Middle frontal gyrus (tissue), 1 donor: Measurements from ENCODE around the gene WDR27.
A peak's percentile ranks its signal among the peaks of the same experiment; 100 is the strongest.

Experiments
- DNase-seq: peaks from one replicate; pipeline ENCODE4 v3.0.0-alpha.2; 2015; ENCODE audit warnings: low spot score; ENCODE audit errors: extremely low spot score

WDR27 gene

DNA sequence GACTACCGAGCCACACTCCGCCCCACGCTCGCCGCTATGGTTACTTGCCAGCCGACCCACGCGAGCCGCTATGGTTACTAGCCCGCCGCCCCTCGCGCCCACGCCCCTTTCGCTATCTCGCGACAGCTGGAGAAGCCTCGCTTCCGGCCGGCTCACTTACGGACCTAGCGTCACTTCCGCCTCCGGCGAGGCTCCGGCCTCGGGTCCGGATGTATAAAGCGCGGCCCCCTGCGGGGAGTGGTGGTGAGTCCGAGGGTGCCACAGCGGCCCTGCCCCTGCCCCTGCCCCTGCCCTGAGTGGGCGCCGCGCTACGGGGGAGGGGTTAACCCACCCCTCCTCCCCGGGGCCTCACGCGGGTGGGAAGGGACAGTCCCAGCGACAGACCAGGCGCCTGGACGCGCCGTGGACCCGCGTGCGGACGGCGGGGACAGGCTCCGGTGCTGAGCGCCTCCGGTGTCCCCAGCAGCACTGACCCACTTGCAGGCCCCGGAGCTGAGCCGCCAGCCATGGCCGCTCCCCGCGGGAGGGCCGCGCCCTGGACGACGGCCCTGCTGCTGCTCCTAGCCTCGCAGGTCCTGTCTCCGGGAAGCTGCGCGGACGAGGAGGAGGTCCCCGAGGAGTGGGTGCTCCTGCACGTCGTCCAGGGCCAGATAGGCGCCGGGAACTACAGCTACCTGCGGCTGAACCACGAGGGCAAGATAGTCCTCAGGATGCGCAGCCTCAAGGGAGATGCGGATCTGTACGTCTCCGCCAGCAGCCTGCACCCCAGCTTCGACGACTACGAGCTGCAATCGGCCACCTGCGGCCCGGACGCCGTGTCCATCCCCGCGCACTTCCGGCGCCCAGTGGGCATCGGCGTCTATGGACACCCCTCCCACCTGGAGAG is at the start of gene WDR27, which contains the start of gene C6orf120:
Gene WDR27, minus strand, starts transcription at position 76 of the 886 bp plus-strand sequence. CDS start 13,024 bp downstream, outside the sequence.
Gene C6orf120, plus strand, starts transcription at position 173 of the 886 bp plus-strand sequence. Its CDS starts 334 bp downstream, at position 507.
- peak; percentile 96 for DNase-seq

DNA sequence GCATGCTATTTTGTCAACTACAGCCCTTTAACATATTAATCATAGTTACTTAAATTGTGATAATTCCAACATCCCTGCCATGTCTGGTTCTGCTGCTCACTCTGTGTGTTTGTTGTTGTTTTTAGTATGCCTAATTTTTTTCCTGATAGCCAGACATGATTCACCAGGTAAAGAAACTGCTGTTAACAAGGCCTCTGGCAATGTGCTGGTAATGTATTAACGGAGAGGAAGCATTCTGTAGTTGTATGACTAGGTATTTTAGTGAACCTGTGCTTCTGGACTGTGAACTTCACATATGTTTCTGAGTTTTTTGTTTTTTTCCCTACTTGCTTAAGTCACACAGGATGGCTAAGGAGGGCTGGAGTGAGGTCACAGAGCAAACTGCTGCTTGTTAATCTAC is 44.7 kb upstream of the WDR27 start:
- no peak for DNase-seq

DNA sequence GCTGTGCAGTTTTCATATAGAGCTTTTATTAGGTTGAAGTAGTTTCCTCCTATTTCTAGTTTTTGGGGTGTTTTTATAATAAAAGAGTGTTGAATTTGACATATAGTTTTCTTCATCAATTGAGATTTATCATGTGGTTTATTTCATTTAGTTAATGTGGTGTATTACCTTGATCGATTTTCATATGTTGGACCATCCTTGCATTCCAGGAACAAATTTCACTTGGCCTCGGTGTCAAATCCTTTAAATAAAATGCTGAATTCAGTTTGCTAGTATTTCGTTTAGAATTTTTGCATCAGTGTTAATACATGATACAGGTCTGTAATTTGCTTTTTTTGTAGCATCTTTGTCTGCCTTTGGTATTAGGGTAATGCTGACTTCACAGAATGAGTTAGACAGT is 43.6 kb upstream of the WDR27 start:
- no peak for DNase-seq

DNA sequence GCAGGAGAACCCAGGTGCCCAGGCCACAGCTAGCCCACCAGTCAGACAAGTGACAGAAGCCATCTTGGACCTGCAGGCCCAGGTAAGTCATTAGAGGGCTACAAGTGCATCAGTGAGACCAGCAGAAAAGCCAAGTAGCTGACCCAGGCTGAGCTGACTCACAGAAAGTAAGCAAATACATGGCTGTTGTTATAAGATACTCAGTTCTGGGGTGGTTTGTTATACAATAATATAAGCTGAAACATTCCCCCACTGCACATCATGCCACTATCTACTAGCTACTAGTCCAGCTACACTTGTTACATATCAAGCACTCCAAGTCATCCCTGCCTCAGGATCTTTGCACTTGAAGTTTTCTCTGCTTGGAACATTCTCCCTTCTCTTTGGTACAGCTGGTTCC is 39.5 kb upstream of the WDR27 start:
- DNase-seq: no peak

DNA sequence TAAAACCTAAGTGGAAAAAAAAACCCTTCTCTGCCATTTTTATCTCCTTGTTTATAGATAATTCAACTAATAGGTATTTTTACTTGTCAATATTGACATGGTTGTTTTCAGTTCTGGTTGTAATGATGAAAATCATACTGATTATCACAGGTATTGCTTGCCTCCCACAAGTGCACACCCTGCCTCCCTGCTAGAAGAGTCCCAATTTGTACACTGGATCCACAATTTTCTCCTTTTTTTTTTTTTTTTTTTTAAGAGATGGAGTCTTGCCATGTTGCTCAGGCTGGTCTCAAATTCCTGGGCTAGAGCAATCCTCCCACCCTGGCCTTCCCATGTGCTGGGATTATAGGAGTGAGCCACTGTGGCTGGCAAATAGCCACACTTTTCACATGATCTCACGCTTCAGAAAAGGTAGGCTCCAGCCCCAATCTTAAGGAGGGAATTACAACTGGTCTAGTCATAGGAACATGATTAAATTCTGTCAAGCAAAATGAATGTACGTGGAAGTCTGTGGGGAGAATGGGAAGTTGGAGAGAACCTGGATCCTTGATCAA is 37.2 kb upstream of the WDR27 start:
- no peak for DNase-seq

DNA sequence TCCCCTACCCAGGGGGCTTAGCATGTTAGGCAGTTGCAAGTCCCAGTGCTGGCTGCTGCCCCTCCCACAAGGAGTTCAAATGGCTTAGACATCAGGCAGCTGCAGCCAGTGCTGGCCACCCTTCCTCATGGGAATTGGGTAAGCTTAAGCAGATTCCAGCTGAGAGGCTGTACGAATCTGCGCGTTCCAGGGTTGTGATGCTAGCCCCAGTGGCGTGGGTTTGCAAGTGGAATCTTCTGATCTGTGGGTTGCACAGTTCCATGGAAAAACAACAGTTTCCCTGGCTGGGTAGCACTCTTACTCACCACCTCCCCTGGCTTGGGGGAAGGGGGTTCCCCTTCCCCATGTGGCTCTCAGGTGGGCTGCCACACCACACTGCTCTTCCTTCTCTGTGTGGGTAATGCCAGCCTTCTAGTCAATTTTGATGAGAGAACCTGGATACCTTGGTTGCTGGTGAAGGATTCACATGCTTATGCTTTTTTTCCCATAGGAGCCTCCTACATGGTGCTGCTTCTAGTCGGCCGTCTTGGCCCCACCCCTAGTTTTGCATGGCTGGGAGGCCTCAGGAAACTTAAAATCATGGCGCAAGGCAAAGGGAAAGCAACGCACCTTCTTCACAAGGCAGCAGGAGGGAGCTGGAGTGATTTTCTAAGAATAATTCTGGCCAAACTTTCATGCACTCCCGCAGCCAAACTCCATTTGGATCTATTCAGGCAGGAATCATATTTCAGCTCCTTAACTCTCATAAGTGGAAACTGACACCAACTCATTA is 36.6 kb upstream of the WDR27 start:
- no peak for DNase-seq

DNA sequence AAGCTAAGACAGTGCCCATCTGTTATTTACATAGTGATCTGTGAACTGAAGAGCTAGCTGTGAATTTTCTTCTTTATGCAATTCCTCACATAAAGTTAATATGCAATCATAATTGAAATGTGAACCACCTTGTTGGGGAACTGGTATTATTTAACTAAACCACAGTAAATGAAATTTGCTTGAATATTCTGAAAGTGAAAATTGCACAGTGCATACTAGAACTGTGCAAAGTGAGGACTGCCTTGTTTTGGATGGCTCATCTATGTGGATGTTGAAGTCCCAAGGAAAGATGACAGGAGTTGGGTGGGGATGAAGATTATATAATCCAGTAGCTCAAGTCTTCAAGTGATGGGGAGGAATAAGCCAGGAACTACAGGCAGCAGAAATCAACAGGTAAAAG is 28.1 kb upstream of the WDR27 start:
- no peak for DNase-seq

DNA sequence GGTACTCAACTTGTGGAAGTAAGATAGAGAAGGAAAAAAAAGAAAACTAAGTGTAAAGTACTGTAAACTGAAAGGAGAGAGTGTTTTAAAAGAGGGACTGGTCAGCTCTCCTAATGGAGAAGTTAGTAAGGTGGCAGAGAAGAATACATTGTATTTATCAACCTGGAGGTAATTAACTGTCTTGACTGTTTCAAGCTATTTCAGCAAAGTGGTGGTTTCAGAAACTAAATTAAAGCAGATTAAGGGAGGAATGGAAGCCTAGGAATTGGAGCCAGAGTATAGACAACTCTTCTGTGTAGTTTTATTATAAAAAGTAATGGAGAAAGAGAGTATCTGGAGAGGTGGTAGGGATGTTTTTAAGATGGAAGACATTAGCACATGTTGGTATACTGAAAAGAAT is 25.1 kb upstream of the WDR27 start:
- DNase-seq: no peak

DNA sequence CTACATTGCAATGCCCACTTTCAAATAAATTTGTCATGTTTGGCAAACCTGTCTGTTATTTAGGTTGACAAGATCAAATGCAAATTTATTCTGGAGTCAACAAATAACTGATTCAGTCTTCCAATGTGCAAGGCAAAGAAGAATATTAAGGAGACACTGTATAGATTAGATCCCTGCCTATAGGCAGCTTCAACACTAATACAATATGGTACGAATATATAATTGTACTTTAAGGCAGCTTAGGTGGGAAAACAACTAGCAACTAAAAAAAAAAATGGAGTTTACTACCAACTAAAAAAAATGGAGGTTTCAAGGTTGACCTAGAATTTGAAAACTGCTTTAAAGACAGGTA is 24.2 kb upstream of the WDR27 start:
- DNase-seq: no peak

DNA sequence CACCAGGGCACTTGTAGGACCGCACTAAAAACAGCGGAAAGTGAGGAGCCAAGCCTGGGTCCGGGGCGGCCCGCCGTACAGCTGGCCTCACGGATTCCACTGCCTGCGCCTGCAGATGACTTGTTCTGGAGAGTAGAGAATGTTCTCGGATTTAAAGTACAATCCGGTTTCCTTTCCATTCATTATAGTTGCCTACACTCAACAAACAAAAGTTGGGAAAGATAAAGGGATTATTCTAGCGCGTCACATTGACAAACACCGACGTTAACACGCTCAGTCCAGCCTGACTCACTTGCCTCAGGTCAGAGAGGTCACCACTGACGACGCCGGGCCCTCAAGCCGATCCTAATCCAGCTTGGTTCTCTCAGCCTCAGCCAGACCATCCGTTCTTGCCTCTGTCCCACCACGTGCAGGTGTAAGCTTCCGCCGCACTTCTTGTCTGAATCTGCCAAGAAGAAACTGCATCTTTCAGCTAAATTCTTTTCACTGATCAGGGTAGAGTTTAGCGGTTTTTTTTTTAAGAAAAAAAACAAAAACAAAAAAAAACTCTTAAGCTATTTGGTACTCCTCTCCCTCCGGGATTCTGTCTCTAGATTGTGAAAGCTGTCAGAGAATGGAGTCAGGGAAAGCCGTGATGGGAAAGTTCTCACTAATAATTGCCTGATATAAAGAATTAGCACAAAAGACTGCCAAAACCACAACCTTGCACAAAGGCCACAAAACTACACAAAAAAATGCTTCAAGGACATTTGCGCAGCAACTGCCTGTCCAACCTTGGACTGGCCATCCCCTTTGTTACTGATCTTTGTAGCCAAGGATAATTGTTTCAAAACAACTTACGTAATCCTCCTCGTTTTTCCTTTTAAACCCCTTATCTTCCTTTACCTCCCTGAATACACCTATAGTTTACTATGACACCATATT is 23.6 kb upstream of the WDR27 start:
- no peak for DNase-seq

DNA sequence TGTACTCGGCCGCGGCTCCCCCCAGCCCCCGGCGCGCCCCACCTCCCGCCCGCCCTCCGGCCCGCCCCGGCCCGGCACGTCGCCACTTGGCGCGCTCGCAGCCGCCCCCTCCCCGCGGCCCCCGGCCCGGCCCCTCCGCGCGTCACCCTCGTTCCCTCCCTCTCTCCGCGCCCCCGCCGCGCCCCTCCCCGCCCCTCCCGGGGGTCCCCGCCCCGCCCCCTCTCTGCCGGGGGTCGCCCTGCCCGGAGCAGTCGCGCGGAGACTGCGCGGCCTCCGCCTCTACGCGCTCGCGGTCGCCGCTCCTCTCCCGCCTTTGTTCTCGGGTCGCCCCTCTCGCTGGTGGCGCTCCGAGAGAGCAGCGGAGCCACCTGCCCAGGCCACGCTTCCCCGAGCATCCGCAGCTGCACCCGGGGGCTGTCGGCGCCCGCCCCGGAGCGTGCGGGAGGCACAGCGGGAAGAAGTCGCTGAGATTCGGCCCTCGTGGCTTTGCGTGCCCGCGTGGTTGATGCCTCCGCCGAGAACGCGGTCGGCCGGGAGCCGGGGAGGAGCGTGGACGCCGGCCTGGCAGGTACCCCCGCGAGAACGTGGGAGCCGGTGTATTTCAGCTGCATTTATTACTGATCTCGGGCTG is 22.8 kb upstream of the WDR27 start, which contains the start of gene PHF10:
Gene PHF10, minus strand, starts transcription at position 7 of the 631 bp plus-strand sequence. CDS start 569 bp downstream, outside the sequence.
- DNase-seq: no peak

DNA sequence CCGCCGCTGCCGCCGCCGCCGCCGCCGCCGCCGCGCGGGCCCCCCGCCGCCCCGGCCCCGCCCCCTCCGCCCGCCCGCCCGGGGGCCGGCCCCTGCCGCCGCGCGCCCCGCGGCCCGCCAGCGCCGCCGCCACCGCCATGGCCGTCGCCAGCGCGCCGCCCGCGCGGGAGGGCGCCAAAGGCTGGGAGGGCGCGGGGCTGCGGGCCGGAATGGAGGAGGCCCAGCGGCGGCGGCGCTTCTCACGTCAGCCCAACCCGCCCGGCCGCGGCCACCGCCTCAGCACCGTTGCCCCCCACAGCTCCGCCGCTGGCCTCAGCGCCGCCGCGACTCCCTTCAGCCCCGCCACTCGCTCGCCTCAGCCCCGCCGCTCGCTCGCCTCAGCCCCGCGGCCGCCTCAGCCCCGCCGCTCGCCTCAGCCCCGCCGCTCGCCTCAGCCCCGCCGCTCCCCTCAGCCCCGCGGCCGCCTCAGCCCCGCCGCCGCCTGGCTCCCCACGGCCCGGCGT is 22.2 kb upstream of the WDR27 start:
- no peak for DNase-seq

DNA sequence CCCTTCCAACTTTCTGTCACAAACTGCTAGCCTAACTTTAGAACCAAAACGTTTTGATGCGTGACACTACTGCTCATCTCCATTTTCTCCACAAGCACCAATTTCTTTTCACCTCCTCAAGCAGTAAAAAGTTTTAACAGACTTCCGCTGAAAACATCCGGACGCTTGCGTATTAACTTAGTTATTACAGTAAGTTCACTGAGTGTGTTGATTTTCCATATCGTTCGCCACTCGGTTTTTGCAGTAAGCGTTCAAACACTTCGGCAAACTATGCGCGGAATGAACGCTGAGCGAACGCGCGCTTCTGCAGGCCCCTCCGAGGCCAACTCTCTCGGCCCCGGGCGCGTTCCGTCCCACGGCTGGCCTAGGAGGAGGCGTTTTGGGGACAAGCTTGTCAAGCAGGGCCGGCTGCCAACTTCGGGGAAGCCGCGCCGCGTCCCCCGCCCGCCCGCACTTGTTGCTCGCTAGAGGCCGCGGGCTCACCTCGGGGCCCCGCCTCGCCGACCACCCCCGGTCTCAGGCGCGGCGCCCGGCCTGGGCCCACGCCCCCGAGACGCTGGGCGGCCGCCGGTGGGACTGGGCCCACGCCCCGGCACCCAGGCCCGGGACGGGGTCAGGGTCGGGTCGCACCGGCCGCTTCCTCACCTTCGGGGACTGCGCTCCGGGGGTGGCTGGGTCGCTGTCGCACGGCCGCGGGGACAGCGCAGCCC is 21.5 kb upstream of the WDR27 start:
- peak; percentile 37 for DNase-seq

DNA sequence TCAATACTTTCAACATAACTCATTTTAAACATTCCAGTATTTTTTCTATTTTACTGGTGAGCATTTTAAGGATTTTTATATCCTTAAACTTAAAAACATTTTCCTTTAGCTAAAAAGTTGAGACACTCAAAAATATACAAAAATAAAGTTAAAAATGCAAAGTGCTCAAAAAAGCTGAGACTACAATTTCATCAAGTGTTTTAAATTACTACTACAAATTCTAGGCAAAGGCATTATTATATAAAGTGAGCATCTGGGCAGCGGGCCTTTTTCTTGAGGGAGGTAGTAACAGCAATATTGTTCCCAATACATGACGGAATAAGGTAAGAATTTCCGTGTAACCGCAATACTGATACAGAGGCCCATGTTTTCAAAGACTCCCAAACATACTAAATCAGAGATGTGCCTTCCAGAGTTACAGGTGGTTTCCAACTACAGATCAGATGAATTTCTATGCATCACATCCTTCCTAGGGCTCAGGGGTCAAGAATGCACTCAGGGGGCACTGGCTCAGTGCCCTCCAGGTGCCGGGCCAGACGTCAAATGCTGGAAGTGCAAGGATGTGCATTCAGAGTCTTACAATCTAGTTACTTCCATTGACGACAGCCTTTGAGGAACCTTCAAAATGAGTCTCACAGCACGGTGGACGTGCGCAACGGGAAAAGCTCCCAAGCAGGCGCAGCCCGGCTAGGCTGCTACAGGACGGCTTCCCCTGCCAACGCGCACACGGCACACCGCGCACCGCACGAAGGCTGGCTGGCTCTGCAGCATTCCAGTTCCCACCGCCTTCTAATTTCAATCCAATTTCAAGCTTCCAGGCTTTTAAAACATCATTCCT is 20.8 kb upstream of the WDR27 start:
- DNase-seq: no peak

DNA sequence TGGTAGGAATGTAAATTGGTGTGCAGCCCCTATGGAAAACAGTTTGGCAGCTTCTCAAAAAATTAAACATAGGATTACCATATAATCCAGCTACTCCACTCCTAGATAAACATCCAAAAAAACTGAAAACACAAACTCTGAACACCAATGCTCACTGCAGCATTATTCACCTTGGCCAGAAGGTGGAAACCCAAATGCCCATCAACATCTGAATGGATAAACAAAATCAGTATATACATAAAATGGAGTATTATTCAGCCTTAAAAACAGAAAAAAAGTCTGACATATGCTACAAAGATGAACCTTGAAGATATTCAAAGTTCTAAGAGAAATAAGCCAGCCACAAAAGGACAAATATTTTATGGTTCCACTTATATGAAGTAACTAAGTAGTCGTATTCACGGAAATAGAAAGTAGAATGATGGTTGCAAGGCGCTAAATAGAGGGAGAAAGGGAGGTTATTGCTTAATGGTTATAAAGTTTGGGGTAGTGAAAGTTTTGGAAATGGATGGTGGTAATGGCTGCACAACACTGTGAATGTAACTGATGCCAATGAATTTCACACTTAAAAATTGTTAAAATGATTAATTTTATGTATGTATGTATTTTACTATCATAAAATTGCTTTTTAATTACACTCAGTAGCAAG is 18.5 kb upstream of the WDR27 start:
- no peak for DNase-seq

DNA sequence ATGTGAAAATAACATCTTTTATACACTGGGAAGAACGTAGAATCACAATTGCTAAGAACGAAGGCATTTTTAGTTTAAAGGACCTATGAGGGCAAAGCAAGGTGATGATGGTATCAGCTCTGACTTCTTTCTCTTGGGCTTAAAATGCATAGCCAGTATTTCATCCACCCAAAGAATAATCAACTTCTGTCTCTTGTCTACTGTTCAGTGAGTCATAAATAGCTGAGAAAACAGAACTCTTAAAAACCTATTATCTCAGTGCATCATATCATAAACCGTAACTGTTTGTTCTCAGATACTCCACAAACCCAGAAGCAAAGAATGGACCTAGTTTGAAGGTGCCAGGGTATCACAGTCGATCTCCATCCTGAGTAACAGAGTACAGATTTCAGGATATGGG is 17.3 kb upstream of the WDR27 start:
- no peak for DNase-seq

DNA sequence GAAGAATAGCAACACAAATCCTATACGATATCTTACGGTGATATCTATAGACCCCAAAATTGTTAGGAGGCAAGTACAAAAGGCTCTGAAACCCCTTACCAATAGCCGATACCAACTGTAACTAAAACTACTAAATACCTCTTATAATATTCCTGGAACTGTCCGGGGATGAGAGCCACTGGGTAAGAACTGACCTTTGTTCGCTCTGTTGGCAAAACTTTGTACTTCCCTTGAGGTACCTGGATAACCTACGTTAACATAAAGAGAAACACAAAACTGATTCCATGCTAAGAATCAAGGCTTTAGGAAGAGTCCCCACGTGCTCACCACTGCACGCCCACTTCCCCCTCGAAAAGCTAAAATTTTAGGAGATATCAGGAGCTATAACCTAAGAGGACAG is 12.8 kb upstream of the WDR27 start:
- DNase-seq: no peak

DNA sequence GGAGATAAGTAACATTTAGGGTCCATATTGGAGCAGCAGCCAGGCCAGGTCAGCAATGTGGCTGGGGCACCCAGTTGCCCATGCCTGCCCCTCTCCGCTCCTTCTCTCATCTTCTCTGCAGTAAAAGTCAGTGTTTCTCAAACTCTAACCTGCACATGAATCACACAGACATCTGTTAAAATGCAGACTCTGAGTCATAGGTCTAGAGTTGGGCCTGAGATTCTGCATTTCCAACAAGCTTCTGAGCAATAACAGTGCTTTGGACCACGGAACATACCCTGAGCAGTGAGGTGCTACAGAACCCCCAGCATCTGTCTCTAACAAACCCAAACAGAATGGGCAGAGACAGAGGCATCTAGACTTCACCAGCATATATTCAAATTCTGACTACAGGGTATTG is 12.3 kb upstream of the WDR27 start:
- no peak for DNase-seq
